ENCODE measurements around the gene LRP1B.

The LRP1B gene

DNA sequence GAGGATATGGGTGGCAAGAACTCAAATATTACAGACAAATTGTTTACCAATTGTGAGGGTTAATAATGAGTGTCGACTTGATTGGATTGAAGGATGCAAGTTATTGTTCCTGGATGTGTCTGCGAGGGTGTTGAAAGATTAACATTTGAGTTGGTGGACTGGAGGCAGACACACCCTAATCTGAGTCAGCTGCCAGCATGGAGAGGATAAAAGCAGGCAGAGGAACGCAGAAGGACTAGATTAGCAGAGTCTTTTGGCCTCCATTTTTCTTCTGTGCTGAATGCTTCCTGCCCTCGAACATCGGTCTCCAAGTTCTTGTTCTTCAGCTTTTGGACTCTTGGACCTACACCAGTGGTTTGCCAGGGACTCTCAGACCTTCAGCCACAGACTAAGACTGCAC lies 1503.7 kb downstream of the LRP1B start:
- no peak for DNase-seq (ENCODE audit: low read depth, low spot score)

DNA sequence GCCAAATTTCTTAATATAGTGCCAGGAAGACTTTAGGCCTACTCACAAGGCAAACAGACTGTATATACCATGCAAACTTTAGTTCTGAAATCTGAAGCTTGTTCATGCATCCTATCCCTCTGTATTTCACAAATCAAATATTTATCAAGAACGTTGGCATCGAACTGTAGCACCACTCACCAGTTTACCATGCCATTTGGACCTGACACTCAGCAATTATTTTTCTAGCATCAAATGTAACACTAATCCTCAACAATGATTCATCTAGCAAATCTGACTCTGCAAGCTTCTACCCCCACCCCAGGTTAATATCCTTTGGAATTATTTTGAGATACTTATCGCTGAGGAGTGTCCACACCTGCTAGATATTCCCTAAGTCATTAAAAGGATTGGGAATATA lies 1506.6 kb downstream of the LRP1B start:
- DNase-seq (ENCODE audit: low read depth, low spot score): no peak

- DNase-seq (ENCODE audit: low read depth, low spot score): no peak
Observed at GRCh38 chr2:140621583-140622362, 1509.0 kb downstream of the LRP1B start.

- no peak for DNase-seq (ENCODE audit: low read depth, low spot score)
Observed at GRCh38 chr2:140604788-140605187, 1526.0 kb downstream of the LRP1B start.

GRCh38 chr2:140604096-140604495 lies 1526.7 kb downstream of the LRP1B start:
- no peak for DNase-seq (ENCODE audit: low read depth, low spot score)

GRCh38 chr2:140603416-140603815 lies 1527.4 kb downstream of the LRP1B start:
- DNase-seq (ENCODE audit: low read depth, low spot score): no peak

DNA sequence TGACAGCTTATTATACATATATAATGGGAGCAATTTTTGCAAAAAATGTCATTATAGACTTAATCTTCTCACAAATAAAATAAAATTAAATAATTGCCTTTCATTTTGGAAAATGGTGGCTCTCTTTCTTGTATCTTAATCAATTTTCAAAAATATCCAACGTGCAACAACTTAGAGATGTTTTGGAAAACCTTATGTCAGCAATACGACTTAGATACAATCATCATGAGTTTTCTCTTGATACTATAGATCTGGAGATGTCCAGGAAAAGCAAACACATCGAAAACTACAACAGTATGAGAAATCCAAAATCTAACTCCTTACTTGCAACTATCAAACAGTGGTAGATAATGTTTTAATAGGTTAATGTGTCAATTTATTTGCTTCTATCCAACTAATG lies 1529.0 kb downstream of the LRP1B start:
- DNase-seq (ENCODE audit: low read depth, low spot score): no peak

DNA sequence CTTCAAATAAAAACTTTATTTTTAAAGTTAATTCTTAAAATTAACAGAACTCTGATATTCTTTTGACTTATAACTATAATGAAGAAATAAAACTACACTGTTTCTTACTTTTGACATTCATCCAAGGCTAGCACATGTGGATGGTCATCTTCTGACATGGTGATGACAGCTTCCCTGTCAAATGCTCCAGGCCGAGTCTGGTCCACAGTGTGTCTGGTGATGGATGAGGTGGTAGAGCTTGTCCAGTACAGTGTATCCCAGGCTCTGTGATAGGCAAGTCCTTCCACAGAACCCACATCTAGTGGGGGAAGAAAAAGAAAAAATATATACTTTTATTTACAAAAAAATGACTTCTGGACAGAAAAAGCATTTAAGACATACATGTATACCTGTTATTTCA lies 1529.5 kb downstream of the LRP1B start:
- no peak for DNase-seq (ENCODE audit: low read depth, low spot score)

- DNase-seq (ENCODE audit: low read depth, low spot score): peak; percentile 41
Observed at GRCh38 chr2:140600116-140600515, 1530.7 kb downstream of the LRP1B start.

GRCh38 chr2:140597836-140598235 lies 1533.0 kb downstream of the LRP1B start:
- DNase-seq (ENCODE audit: low read depth, low spot score): no peak

DNA sequence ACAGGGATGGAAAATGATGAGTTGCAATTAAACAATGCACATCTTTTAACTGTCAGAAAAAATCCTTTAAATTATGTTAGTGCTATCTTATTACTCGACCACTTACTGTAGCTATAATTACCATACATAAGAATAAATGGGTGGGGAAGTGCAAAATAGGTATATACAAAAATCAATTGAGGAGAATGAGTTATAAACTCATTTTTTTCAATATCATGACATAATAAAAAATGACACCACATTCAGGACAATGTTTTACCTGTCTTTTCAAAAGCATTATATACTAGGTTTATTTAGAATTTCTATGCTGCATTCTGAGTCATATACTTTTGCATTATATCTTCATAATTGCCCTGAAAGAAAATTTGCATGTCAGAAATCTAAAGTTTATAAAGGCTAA lies 1533.6 kb downstream of the LRP1B start:
- no peak for DNase-seq (ENCODE audit: low read depth, low spot score)

DNA sequence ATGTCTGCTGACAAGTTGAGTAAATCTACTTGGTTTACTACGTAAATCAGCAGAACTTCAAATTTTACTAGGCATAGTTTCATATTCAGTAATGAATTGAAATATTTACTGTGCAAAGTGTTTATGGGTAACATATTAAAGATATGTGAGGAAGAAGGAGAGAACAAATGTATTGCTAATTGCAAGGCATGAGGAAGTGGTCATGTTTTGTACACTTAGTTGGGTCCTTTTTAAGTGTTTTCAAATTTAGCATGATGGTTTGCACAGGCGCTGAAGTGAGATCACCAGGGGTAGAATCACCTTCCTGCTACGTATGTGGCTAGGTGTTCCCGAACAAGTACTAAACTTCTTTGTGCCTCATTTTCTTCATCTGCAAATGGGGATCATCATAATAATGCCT lies 1534.4 kb downstream of the LRP1B start:
- no peak for DNase-seq (ENCODE audit: low read depth, low spot score)

- no peak for DNase-seq (ENCODE audit: low read depth, low spot score)
Observed at GRCh38 chr2:140595107-140595506, 1535.7 kb downstream of the LRP1B start.

- DNase-seq (ENCODE audit: low read depth, low spot score): no peak
Observed at GRCh38 chr2:140593132-140593531, 1537.7 kb downstream of the LRP1B start.

DNA sequence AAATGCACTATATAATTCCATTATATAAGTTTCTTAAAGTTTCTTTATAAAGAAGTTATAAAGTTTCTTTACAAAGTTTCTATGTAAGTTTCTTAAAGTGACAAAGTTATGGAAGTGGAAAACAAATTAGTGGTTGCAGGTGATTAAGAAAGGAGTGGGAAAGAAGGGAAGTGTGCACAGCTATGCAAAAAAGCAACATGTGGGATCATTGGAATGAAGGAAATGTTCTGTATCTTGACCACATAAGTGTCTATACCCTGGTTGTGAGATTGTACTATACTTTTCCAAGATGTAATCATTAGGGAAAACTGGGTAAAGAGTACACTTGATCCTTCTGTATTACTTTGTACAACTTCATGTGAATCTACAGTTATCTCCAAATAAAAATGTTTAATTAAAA lies 1541.1 kb downstream of the LRP1B start:
- no peak for DNase-seq (ENCODE audit: low read depth, low spot score)

DNA sequence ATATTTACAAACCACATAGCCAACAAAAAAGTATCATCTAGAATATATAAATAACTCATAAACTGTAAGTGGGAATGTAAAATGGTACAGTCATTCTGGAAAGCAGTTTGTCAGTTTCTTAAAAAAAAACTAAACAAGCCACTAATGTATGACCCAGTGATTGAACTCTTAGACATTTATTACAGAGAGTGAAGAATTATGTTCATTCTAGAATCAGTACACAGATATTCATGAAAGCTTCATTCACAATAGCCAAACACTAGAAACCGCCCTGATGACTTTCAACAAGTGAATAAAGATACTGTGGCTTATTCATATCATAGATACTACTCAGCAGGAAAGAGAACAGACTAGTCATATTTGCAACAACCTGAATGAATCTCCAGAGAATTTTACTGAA lies 1541.5 kb downstream of the LRP1B start:
- DNase-seq (ENCODE audit: low read depth, low spot score): no peak

DNA sequence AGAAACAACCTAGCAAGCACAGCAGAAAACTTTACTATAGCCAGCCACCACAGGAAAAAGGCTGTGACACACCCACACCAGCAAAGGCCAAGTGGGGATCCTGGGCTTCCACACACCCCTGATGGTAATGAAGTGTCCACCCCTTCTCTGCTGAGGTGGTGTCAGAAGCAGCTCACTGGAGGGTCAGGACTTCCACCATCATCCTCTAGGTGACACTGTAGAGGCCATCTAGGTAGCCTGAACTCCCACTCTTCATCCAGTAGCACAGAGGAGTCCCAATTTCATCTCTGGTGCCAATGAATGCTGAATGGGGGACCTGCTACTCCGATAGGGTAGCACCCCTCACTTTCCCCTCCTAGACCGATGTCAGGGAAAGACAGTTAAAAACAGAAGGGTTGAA lies 1544.4 kb downstream of the LRP1B start:
- DNase-seq (ENCODE audit: low read depth, low spot score): no peak

DNA sequence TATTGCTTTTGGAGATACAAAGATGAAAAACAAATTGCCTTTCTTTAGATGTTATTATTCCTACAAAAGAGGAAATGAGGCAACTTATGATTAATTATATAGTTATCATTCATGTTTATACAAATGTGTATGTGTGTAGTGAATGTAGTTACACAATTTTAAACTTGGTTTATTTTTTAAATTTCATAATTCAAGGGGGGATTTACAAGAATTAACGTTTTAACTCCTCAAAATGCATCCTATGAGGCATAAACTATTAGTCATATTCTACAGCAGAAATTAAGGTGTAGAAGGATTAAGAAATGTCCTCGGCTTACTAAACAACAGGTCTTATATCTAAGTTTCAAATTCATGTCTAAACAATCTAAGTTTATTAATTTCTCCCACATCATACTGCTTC lies 1545.8 kb downstream of the LRP1B start:
- DNase-seq (ENCODE audit: low read depth, low spot score): no peak

DNA sequence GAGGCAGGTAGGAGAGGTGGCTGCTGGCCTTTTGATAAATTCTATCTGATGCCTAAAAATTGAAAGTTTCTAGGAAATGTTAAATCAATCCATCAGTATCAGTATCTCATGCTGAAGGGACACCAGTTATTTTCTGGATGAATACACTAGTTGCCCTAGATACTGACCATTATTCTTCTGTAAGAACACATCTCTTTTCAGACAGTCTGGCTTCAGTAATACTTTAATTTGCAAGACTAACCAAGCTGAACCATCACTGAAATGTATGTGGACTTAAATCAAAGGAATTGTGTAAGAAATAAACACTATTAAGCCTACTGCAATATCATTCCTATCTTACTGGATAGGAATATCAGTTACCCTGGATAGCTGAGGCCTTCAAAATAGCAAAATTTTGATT lies 1546.3 kb downstream of the LRP1B start:
- DNase-seq (ENCODE audit: low read depth, low spot score): no peak

GRCh38 chr2:140580532-140581151 lies 1550.2 kb downstream of the LRP1B start:
- no peak for DNase-seq (ENCODE audit: low read depth, low spot score)

GRCh38 chr2:140577453-140577852 lies 1553.4 kb downstream of the LRP1B start:
- DNase-seq (ENCODE audit: low read depth, low spot score): no peak

DNA sequence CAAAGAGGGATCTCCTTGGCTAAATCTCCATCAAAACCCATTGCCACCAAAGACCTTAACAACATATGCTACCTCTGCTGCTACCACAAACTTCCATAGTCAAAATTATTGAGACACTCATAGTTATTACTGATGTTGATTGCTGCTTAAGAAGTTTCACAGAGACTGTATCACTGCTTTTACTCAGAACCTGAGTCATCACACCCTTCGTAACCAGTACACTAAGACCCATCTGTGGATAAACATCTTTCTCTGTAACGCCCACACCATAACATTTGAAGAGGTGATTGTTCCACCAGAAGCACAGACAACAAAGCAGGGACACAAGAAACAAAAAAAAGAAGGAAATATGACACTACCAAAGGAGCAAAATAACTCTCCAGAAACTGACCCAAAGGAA lies 1563.1 kb downstream of the LRP1B start:
- DNase-seq (ENCODE audit: low read depth, low spot score): no peak

DNA sequence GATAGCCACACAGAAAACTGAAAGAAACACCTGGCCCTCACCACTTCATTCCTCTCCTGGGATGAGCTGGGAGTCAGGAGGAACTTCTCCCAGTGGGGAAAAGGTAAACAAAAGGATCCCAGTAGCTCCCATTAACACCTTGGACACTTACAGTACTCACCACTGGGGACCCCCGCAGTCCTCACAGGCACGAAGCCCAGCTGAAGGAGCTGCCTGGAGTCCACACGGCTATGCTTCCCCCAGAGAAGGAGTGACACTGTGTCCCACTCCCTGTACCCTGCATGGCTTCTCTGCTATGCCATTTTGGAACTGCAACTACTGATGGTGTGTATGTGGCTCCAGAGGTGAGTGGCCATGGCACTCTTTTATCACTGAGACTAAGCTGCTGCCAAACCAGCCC lies 1565.1 kb downstream of the LRP1B start:
- no peak for DNase-seq (ENCODE audit: low read depth, low spot score)

- DNase-seq (ENCODE audit: low read depth, low spot score): no peak
Observed at GRCh38 chr2:140555701-140556100, 1575.1 kb downstream of the LRP1B start.

Measured in smooth muscle cell of the brain vasculature (primary cell).